Activated CD4-positive, alpha-beta T cell treated with anti-CD3 and anti-CD28 coated beads, Interleukin-2, amount 50 U/mL, for 24 hours (primary cell): ENCODE data around the gene UGGT1.
A peak's percentile ranks its signal among the peaks of the same experiment; 100 is the strongest.

Experiments used
- DNase-seq, 2 donors: peaks; one replicate each; pipeline ENCODE4 v3.0.0-alpha.2; 2020; ENCODE audit warnings: low read depth in 1 of 2, low spot score in 1 of 2

The UGGT1 gene

GRCh38 chr2:128090945-128091725 lies at the start of gene UGGT1:
Gene UGGT1, plus strand, starts transcription at chr2:128091200. Its CDS starts 158 bp downstream, at chr2:128091358.
- DNase-seq, result peak; percentile 87 to 92

- no peak for DNase-seq
Measured at GRCh38 chr2:128041561-128041960, 49.4 kb upstream of the UGGT1 start.

GRCh38 chr2:128043041-128043440 lies 48.0 kb upstream of the UGGT1 start:
- no peak for DNase-seq

GRCh38 chr2:128053331-128053730 lies 37.7 kb upstream of the UGGT1 start:
- no peak for DNase-seq

- DNase-seq, result no peak
Measured at GRCh38 chr2:128054104-128054885, 36.7 kb upstream of the UGGT1 start.

- DNase-seq, result no peak
Measured at GRCh38 chr2:128057334-128057733, 33.7 kb upstream of the UGGT1 start.

GRCh38 chr2:128058114-128058513 lies 32.9 kb upstream of the UGGT1 start:
- no peak for DNase-seq

GRCh38 chr2:128062571-128062970 lies 28.4 kb upstream of the UGGT1 start:
- DNase-seq, result no peak

GRCh38 chr2:128064353-128064752 lies 26.6 kb upstream of the UGGT1 start:
- no peak for DNase-seq

GRCh38 chr2:128069769-128070168 lies 21.2 kb upstream of the UGGT1 start:
- no peak for DNase-seq

GRCh38 chr2:128073278-128073677 lies 17.7 kb upstream of the UGGT1 start:
- no peak for DNase-seq

GRCh38 chr2:128076461-128077106 lies 14.4 kb upstream of the UGGT1 start:
- no peak for DNase-seq

- no peak for DNase-seq
Measured at GRCh38 chr2:128084757-128085156, 6.2 kb upstream of the UGGT1 start.

- no peak for DNase-seq
Measured at GRCh38 chr2:128086244-128086643, 4.8 kb upstream of the UGGT1 start.

GRCh38 chr2:128090575-128090944 lies 440 bp upstream of the UGGT1 start:
- DNase-seq, result no peak

- no peak for DNase-seq
Measured at GRCh38 chr2:128091726-128092080, 703 bp downstream of the UGGT1 start.

GRCh38 chr2:128092656-128093055 lies 1.7 kb downstream of the UGGT1 start:
- DNase-seq, result no peak

GRCh38 chr2:128093762-128094161 lies 2.8 kb downstream of the UGGT1 start:
- DNase-seq, result no peak

GRCh38 chr2:128095201-128095600 lies 4.2 kb downstream of the UGGT1 start:
- DNase-seq, result no peak

GRCh38 chr2:128103407-128103806 lies 12.4 kb downstream of the UGGT1 start:
- DNase-seq, result no peak

GRCh38 chr2:128105072-128105471 lies 14.1 kb downstream of the UGGT1 start:
- DNase-seq, result no peak

GRCh38 chr2:128108166-128108565 lies 17.2 kb downstream of the UGGT1 start:
- DNase-seq, result no peak
